Spinal cord (tissue), 10 donors: Measurements from ENCODE around the gene IGFBP2. TPM values are rescaled to one million over a fixed set of nuclear protein-coding genes. Genes with fewer than 3 reads are reported as not detected.

Experiments used
- DNase-seq, 6 donors: peaks; one replicate each; pipeline versions ENCODE4 v3.0.0 to v3.0.0-alpha.2; 2013 to 2015; ENCODE audit warnings: low spot score in 6 of 6, low read depth in 4 of 6
- H3K27ac ChIP-seq: one replicate; pipeline ENCODE4 v1.5.1; 2013; ENCODE audit warnings: low read depth, low read length, control low read depth
- H3K27me3 ChIP-seq: one replicate; pipeline ENCODE4 v1.6.1; 2013; ENCODE audit warnings: low read length; ENCODE audit not compliant: control insufficient read depth, insufficient read depth
- H3K36me3 ChIP-seq: one replicate; pipeline ENCODE4 v1.6.1; 2013; ENCODE audit warnings: low read length; ENCODE audit not compliant: control insufficient read depth, insufficient read depth
- H3K4me1 ChIP-seq: one replicate; pipeline ENCODE4 v1.6.1; 2013; ENCODE audit warnings: low read length; ENCODE audit not compliant: control insufficient read depth, insufficient read depth
- H3K4me3 ChIP-seq: one replicate; pipeline ENCODE4 v1.5.1; 2013; ENCODE audit warnings: low read depth, low read length, control low read depth
- H3K9me3 ChIP-seq: one replicate; pipeline ENCODE4 v1.6.1; 2013; ENCODE audit warnings: low read length; ENCODE audit not compliant: control insufficient read depth, insufficient read depth
- WGBS: methylation state at CpG from one replicate; pipeline ENCODE4 v1.1.5; 2013; ENCODE audit warnings: missing lambda C conversion rate; ENCODE audit not compliant: insufficient coverage; 5-methylcytosine and 5-hydroxymethylcytosine counted together
- polyA plus RNA-seq, 2 donors: library from polyadenylated mRNA; unstranded; fragments of 120-200 nt; gene quantifications; one replicate each; pipeline ENCODE4 v1.2.1, GENCODE V29; 2013; ENCODE audit not compliant: insufficient read length in 2 of 2
- total RNA-seq, 2 donors: library from RNA; depleted of rRNA in 1 of 2; stranded (reverse); fragments of 120-200 nt in 1 of 2; fragments of >200 nt in 1 of 2; gene quantifications; one replicate each; pipeline versions ENCODE4 v1.2.3 to v1.2.4, GENCODE V29; 2013 to 2014
- donor health status: healthy.

Gene IGFBP2
- total and polyA plus RNA-seq, 4 donors = 176 to 741 (median 225) TPM

DNA sequence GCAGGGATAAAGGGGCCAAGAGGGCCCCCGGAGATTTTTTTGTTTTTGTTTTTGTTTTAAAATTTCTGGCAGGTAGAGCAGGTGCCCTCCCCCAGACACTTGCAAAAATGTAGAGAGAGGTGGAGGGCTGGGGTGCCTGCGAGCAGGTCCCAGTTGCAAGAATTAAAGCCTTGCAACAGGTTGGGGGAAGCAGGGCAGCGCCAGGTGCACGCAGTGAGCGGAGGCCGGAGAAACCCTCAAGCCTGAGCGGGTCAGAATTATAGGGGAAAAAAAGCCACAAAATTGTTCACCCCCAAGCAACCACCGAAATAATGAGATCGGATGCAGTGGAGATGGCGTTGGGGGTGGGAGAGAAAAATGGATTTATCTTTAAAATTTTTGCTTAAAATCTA lies 61.6 kb downstream of the IGFBP2 start:
- Histone ChIP-seq H3K4me1 (peaks cover 64% of the 10 kb centered on the region), H3K27ac (peak overlapping the region; percentile 92), H3K4me3 (peak overlapping the region; percentile 74), H3K36me3 (peaks cover 2% of the 10 kb centered on the region), H3K9me3 (no peaks in the 10 kb centered on the region), H3K27me3 (peaks cover 4% of the 10 kb centered on the region)
- peak in 1 of 6 donors; percentile 34 for DNase-seq
- WGBS = 6% methylated on average over 5 of the region's 10 CpGs

DNA sequence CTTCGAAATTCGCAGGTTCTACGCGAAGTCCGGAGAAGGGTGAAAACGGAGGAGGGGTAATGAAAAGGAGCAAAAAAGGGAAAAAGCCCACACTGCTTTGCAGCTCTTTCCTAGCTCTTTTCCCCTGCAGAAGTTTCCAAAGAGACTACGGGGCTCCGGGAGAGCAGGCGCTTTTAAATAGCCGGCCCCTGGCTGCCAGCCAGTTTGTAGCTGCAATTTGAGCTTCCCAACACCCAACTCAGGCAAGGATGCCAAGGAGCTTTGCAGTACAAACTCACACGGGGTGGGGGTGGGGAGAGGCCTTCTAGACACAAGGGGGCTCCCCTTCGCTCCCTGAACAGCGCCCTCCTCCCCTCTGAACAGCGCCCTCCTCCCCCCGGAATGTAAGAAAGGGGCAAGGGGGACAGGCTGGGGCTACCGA lies 62.2 kb downstream of the IGFBP2 start, which contains the start of gene IGFBP5:
Gene IGFBP5, minus strand, starts transcription at position 149 of the 421 bp plus-strand sequence. CDS start 774 bp downstream, outside the sequence.
- WGBS = 12% methylated on average over 5 of the region's 16 CpGs
- peak in 5 of 6 donors; percentile 83 to 97 (median 89) for DNase-seq
- H3K27ac ChIP-seq = peak within 1 kb of the TSS; percentile 92
- H3K4me3 ChIP-seq = peak within 1 kb of the TSS; percentile 74
- peaks cover 64% of the 10 kb centered on the region for H3K4me1 ChIP-seq
- no peaks in the 10 kb centered on the region for H3K9me3 ChIP-seq
- peaks cover 4% of the 10 kb centered on the region for H3K27me3 ChIP-seq
- H3K36me3 ChIP-seq = peaks cover under 1% of the 10 kb centered on the region

- H3K4me1 ChIP-seq = peaks cover 56% of the 10 kb centered on the region
- H3K9me3 ChIP-seq = no peaks in the 10 kb centered on the region
- peaks cover 4% of the 10 kb centered on the region for H3K27me3 ChIP-seq
- no peak for DNase-seq
- peak overlapping the region; percentile 92 for H3K27ac ChIP-seq
- no peaks in the 10 kb centered on the region for H3K36me3 ChIP-seq
- no peak overlapping the region for H3K4me3 ChIP-seq
- WGBS = no CpG with 5 or more reads among the region's 1 CpG
Observed at GRCh38 chr2:216696321-216696720, 63.1 kb downstream of the IGFBP2 start.

DNA sequence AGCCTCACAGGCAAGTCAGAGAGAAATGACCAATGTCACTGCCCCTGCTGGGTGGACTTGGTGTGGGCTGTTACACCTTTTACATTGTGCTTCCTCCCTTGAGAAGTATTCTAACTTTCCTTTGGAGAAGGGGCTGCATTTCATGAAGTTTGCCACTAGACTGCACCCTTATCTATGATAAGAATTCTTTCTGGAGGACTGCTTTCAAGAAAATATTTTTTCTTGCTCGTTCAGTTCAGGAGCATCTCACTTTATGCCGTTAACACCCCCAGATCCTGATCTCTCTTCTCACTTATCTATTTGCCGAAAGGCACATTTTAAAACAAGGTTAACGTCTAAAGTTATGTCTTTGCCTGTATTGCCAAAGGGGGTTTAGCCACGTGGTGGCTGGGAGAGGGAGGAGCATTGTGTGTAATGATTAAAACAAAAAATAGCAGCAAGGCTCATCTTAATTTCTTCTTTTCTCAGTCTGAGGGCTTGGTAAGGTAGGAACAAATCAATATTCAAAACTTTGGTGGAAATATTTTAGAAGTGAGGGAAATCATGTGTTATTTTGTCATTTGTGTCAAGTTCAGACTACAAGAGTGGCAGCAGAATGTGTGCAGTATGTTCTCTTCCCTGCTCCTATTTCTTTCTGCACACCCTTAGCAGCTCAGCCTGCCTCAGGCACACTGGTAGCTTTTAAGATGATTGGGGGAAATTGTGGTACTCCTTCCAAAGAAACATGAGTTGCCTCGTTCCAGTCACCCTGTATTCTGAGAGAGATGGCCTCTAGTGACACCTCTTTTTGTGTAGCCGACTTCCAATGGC lies 63.7 kb downstream of the IGFBP2 start:
- H3K4me3 ChIP-seq = peak overlapping the region; percentile 16

GRCh38 chr2:216698293-216698692 lies 65.1 kb downstream of the IGFBP2 start:
- WGBS = no CpG with 5 or more reads among the region's 6 CpGs
- peak overlapping the region; percentile 27 for H3K27ac ChIP-seq

More for the DNA sequence above, 63.7 kb downstream of the IGFBP2 start:
- Histone ChIP-seq H3K4me1 (peaks cover 55% of the 10 kb centered on the region), H3K27ac (peak overlapping the region; percentile 92), H3K27me3 (peaks cover 4% of the 10 kb centered on the region), H3K9me3 (no peaks in the 10 kb centered on the region), H3K36me3 (no peaks in the 10 kb centered on the region)
- DNase-seq = peak in 2 of 6 donors; percentile 80 to 85
- 42% methylated on average over 3 of the region's 7 CpGs for WGBS

GRCh38 chr2:216698895-216699294 lies 65.7 kb downstream of the IGFBP2 start:
- Histone ChIP-seq H3K27me3 (peaks cover 4% of the 10 kb centered on the region), H3K4me1 (peaks cover 43% of the 10 kb centered on the region), H3K9me3 (no peaks in the 10 kb centered on the region), H3K27ac (peak overlapping the region; percentile 27), H3K4me3 (no peak overlapping the region), H3K36me3 (no peaks in the 10 kb centered on the region)
- peak in 2 of 6 donors; percentile 85 to 95 for DNase-seq
- 60% methylated on average over 1 of the region's 5 CpGs for WGBS

More at GRCh38 chr2:216698293-216698692, 65.1 kb downstream of the IGFBP2 start:
- Histone ChIP-seq H3K4me1 (peaks cover 47% of the 10 kb centered on the region), H3K36me3 (no peaks in the 10 kb centered on the region), H3K27me3 (peaks cover 4% of the 10 kb centered on the region), H3K4me3 (no peak overlapping the region), H3K9me3 (no peaks in the 10 kb centered on the region)
- DNase-seq = peak in 1 of 6 donors; percentile 37

GRCh38 chr2:216700088-216700567 lies 66.9 kb downstream of the IGFBP2 start:
- peak in 2 of 6 donors; percentile 69 to 89 for DNase-seq
- Histone ChIP-seq H3K27me3 (no peaks in the 10 kb centered on the region), H3K9me3 (no peaks in the 10 kb centered on the region), H3K27ac (peak overlapping the region; percentile 53), H3K4me1 (peaks cover 30% of the 10 kb centered on the region), H3K4me3 (no peak overlapping the region), H3K36me3 (no peaks in the 10 kb centered on the region)
- 27% methylated on average over 7 of the region's 7 CpGs for WGBS

- DNase-seq = peak in 1 of 6 donors; percentile 53
- Histone ChIP-seq H3K4me1 (peaks cover 24% of the 10 kb centered on the region), H3K27ac (peak overlapping the region; percentile 6), H3K36me3 (no peaks in the 10 kb centered on the region), H3K27me3 (no peaks in the 10 kb centered on the region), H3K9me3 (no peaks in the 10 kb centered on the region), H3K4me3 (no peak overlapping the region)
- 34% methylated on average over 5 of the region's 5 CpGs for WGBS
Observed at GRCh38 chr2:216700781-216701180, 67.6 kb downstream of the IGFBP2 start.

- WGBS = no CpG with 5 or more reads among the region's 7 CpGs
- H3K27ac ChIP-seq = no peak overlapping the region
- H3K36me3 ChIP-seq = no peaks in the 10 kb centered on the region
- H3K4me1 ChIP-seq = peaks cover 18% of the 10 kb centered on the region
- H3K9me3 ChIP-seq = no peaks in the 10 kb centered on the region
- no peaks in the 10 kb centered on the region for H3K27me3 ChIP-seq
- no peak overlapping the region for H3K4me3 ChIP-seq
- DNase-seq = no peak
Observed at GRCh38 chr2:216701544-216701943, 68.3 kb downstream of the IGFBP2 start.
